ENCODE results near the gene TYW3. TPM values are rescaled to one million over a fixed set of nuclear protein-coding genes. Genes with fewer than 3 reads are reported as not detected.

The TYW3 gene
- total and polyA plus RNA-seq, 2 of the 4 experiments (the other 2 are of a cell fraction): 9.3 to 16.5 TPM

- dilution Hi-C loops (cut with HindIII; ENCODE audit: low sequenced_read_pairs, unreplicated experiment): no loop called here
- Histone ChIP-seq H3K14ac (replicated peaks; ENCODE audit: low read depth, low read length) (no peak overlapping the region), H3K9ac (ENCODE audit: low read depth, low read length) (no peak overlapping the region), H3K9me1 (ENCODE audit: insufficient read depth, low read length) (no peaks in the 10 kb centered on the region), H2BK20ac (ENCODE audit: low read depth, low read length) (no peak overlapping the region), H3K79me1 (ENCODE audit: low read depth in 1 of 2, low read length in 2 of 2) (peaks cover 17 to 28% of the 10 kb centered on the region in 2 experiments), H3K4ac (ENCODE audit: low read depth, low read length) (no peak overlapping the region), H3K23ac (ENCODE audit: low read depth, low read length) (no peak overlapping the region), H4K20me1 (ENCODE audit: insufficient read depth, low read length) (no peaks in the 10 kb centered on the region), H3K56ac (ENCODE audit: extremely low read depth, insufficient read depth, low read length) (no peak overlapping the region), H3K9me3 (ENCODE audit: control insufficient read depth, insufficient read depth, low read length) (peaks cover 2% of the 10 kb centered on the region; the same call in 1 of the 2 replicates), H2AK5ac (ENCODE audit: low read depth, low read length) (no peak overlapping the region), H3K4me3 (ENCODE audit: insufficient read depth, low read depth, low read length) (no peak overlapping the region), H2AK9ac (replicated peaks; ENCODE audit: low read depth, low read length, poor library complexity) (no peak overlapping the region), H3K4me1 (ENCODE audit: control insufficient read depth, insufficient read depth, low read length) (0 out of 2 replicates have a peak, but pooled peaks cover 2% of the 10 kb centered on the region), H3K4me2 (ENCODE audit: low read depth, low read length) (no peak overlapping the region), H3K27ac (ENCODE audit: insufficient read depth, low read length) (no peak overlapping the region), H4K91ac (ENCODE audit: insufficient read depth, low read depth, low read length) (no peak overlapping the region), H4K5ac (ENCODE audit: low read depth, low read length) (no peak overlapping the region), H2BK120ac (ENCODE audit: low read depth, low read length) (no peak overlapping the region), H3K27me3 (ENCODE audit: control insufficient read depth, insufficient read depth, low read length) (no peaks in the 10 kb centered on the region), H3K36me3 (ENCODE audit: control insufficient read depth, insufficient read depth, low read length) (peaks cover 26% of the 10 kb centered on the region), H4K8ac (ENCODE audit: low read depth in 2 of 2, low read length in 2 of 2) (no peak overlapping the region), H2BK15ac (ENCODE audit: low read depth, low read length) (no peak overlapping the region), H2AFZ (replicated peaks; ENCODE audit: low read length, poor library complexity) (no peak overlapping the region), H3K18ac (ENCODE audit: low read depth, low read length) (no peak overlapping the region), H2BK5ac (ENCODE audit: low read depth, low read length, poor library complexity, severe bottlenecking) (no peak overlapping the region)
- intact Hi-C loops (cut with micrococcal nuclease): loop anchor here (10.0 kb wide), 1 partner anchor 153 kb away; no protein-coding TSS in a partner anchor
- no CpG with 5 or more reads among the region's 4 CpGs for WGBS, 2 experiments (ENCODE audit: extremely low coverage in 2 of 2, insufficient read length in 1 of 2)
- TF ChIP-seq CEBPB (IDR thresholded peaks at IDR 0.05; ENCODE audit: low read depth, low read length) (no peak), CTCF (conservative IDR thresholded peaks at IDR 0.05; ENCODE audit: low read depth, low read length) (no peak), MXI1 (IDR thresholded peaks at IDR 0.05; ENCODE audit: borderline replicate concordance, low read depth, low read length) (no peak), RAD21 (IDR thresholded peaks at IDR 0.05; ENCODE audit: low read length) (no peak), RCOR1 (IDR thresholded peaks at IDR 0.05; ENCODE audit: insufficient replicate concordance, low read length) (no peak), MAFK (IDR thresholded peaks at IDR 0.05; ENCODE audit: low read depth, low read length) (no peak), POLR2A (IDR thresholded peaks at IDR 0.05; ENCODE audit: low read depth, low read length) (no peak), SMC3 (IDR thresholded peaks at IDR 0.05; ENCODE audit: low read depth, low read length) (no peak), MAZ (IDR thresholded peaks at IDR 0.05; ENCODE audit: borderline replicate concordance, low read depth, low read length) (no peak), BHLHE40 (IDR thresholded peaks at IDR 0.05; ENCODE audit: low read depth, low read length) (no peak), NFE2L2 (IDR thresholded peaks at IDR 0.05; ENCODE audit: low read depth, low read length) (no peak), USF2 (IDR thresholded peaks at IDR 0.05; ENCODE audit: low read depth, low read length) (no peak), CHD1 (IDR thresholded peaks at IDR 0.05; ENCODE audit: low read depth, low read length) (no peak), FOS (IDR thresholded peaks at IDR 0.05; ENCODE audit: low read depth, low read length) (no peak)
- TF ChIP-seq, protein P1, sequence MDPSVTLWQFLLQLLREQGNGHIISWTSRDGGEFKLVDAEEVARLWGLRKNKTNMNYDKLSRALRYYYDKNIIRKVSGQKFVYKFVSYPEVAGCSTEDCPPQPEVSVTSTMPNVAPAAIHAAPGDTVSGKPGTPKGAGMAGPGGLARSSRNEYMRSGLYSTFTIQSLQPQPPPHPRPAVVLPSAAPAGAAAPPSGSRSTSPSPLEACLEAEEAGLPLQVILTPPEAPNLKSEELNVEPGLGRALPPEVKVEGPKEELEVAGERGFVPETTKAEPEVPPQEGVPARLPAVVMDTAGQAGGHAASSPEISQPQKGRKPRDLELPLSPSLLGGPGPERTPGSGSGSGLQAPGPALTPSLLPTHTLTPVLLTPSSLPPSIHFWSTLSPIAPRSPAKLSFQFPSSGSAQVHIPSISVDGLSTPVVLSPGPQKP (IDR thresholded peaks at IDR 0.05; ENCODE audit: borderline replicate concordance, low read depth, low read length): no peak
- no peak for ATAC-seq (ENCODE audit: low read depth)
- ChIA-PET POLR2A (ENCODE audit: unreplicated experiment) (no interaction called here), CTCF (no interaction called here)
- no TSS peak for BruUV-seq (replicated peaks)
- in situ Hi-C loops (cut with MboI; ENCODE audit: low sequenced_read_pairs): loop anchor here (25.0 kb wide), 1 partner anchor 550 kb away; the partner anchor contains the start of genes FPGT and LRRIQ3
- DNase-seq: no peak
Measured at GRCh38 chr1:74737333-74737732, 4.4 kb downstream of the TYW3 start.

Measured in IMR-90 (cell line).